Measurements from ENCODE around the gene CLNK. TPM values are rescaled to one million over a fixed set of nuclear protein-coding genes. Genes with fewer than 3 reads are reported as not detected.

Gene CLNK, protein sequence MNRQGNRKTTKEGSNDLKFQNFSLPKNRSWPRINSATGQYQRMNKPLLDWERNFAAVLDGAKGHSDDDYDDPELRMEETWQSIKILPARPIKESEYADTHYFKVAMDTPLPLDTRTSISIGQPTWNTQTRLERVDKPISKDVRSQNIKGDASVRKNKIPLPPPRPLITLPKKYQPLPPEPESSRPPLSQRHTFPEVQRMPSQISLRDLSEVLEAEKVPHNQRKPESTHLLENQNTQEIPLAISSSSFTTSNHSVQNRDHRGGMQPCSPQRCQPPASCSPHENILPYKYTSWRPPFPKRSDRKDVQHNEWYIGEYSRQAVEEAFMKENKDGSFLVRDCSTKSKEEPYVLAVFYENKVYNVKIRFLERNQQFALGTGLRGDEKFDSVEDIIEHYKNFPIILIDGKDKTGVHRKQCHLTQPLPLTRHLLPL
- total RNA-seq (2022; extraction: Qiagen RNA extraction): not detected in 5 replicates

DNA sequence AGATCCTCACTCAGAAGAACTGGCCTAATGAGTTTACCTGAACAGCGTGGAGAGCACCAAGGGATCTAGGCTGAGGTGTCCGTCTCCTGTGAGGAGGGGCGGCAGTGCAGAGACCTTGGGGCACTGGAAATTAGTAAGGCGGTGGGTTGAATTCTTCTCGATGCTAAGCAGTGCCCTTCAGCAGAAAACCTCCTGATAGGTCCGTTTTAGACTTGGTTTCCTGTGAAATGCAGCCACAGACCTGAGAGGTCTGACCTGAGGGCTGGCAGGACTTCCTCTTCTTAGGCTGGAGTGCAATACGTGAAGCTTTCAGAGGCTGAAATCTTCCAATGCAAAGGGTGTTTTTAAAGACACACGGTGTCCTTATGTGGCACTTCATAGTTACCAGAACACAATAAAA lies at the start of gene CLNK:
Gene CLNK (minus strand): TSS at position 138 of the 400 bp plus-strand sequence. CDS start 16,899 bp downstream, outside the sequence.

DNA sequence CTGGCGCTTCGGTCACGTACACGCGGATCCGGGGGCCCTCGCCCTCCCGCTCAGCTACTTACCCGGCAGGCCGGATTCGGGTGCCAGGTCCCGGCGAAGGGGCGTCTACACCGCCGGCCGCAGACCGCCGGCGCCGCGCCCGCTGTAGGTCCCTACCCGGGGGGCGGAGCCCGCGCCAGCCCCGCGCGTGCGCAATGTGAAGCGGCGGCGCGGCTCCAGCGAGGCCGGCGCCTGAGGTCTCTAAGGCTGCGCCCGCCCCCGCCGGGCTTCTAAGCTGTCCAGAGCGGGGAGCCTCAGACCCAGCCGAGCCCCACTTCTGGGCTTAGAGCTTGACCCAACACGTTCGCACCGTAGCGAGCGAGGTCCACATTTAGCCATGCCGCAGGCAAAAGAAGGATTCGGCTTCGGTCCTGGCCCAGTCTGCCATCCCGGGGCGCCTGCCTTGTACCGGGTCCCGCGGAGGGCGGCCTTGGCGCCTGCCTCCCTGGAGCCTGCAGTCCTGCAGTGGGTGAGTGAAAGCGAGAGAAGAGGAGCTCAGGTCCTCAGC lies 227.2 kb downstream of the CLNK start, which contains the start of gene ZNF518B:
Gene ZNF518B (minus strand): TSS at position 172 of the 547 bp plus-strand sequence. CDS start 11,098 bp downstream, outside the sequence.

Other genes with a start within 250 kb of the CLNK start
- gene ZNF518B, start 227.3 kb downstream of the CLNK start, total RNA-seq (2022; extraction: Qiagen RNA extraction): 2.9 to 5.4 TPM (median 4.0 TPM) in 5 replicates

Data from A549 treated with dexamethasone at 1 μM for 4 hours (cell line).